Endodermal cell (in vitro differentiated cells): ENCODE data around the gene PODN. TPM values are rescaled to one million over a fixed set of nuclear protein-coding genes. Genes with fewer than 3 reads are reported as not detected.
A peak's percentile ranks its signal among the peaks of the same experiment; 100 is the strongest.

Source experiments
- DNase-seq: peaks from one replicate; pipeline ENCODE4 v3.0.0-alpha.2; 2017
- H3K27ac ChIP-seq: 2 replicates; pipeline ENCODE4 v1.5.1; 2013; ENCODE audit warnings: mild to moderate bottlenecking, low read depth, low read length, moderate library complexity
- H3K27me3 ChIP-seq: 2 replicates; pipeline ENCODE4 v1.6.1; 2013; ENCODE audit warnings: mild to moderate bottlenecking, low read length, moderate library complexity; ENCODE audit not compliant: insufficient read depth, control insufficient read depth, poor library complexity, severe bottlenecking
- H3K36me3 ChIP-seq: 2 replicates; pipeline ENCODE4 v1.7.0; 2013; ENCODE audit warnings: mild to moderate bottlenecking, low read length, moderate library complexity; ENCODE audit not compliant: control insufficient read depth, insufficient read depth
- H3K4me1 ChIP-seq: one replicate; pipeline ENCODE4 v1.7.0; 2013; ENCODE audit warnings: low read length; ENCODE audit not compliant: control insufficient read depth, insufficient read depth
- H3K4me3 ChIP-seq: 2 replicates; pipeline ENCODE4 v1.5.1; 2013; ENCODE audit warnings: mild to moderate bottlenecking, low read length, moderate library complexity
- H3K9ac ChIP-seq: 2 replicates; pipeline ENCODE4 v1.6.1; 2013; ENCODE audit warnings: mild to moderate bottlenecking, low read length, moderate library complexity; ENCODE audit not compliant: poor library complexity, severe bottlenecking; ENCODE audit errors: extremely low read depth
- H3K9me3 ChIP-seq: 2 replicates; pipeline ENCODE4 v1.6.1; 2013; ENCODE audit warnings: mild to moderate bottlenecking, low read length, moderate library complexity; ENCODE audit not compliant: control insufficient read depth
- H3K27ac Mint-ChIP-seq: 2 replicates; pipeline ENCODE4 v1.8.0; 2020; ENCODE audit warnings: mixed read lengths
- H3K27me3 Mint-ChIP-seq: 2 replicates; pipeline ENCODE4 v1.8.0; 2021; ENCODE audit warnings: mild to moderate bottlenecking, mixed read lengths; ENCODE audit not compliant: insufficient read depth
- H3K36me3 Mint-ChIP-seq: 2 replicates; pipeline ENCODE4 v1.8.0; 2020; ENCODE audit warnings: low read depth, mixed read lengths
- H3K4me1 Mint-ChIP-seq: 2 replicates; pipeline ENCODE4 v1.8.0; 2020; ENCODE audit warnings: mixed read lengths
- H3K4me3 Mint-ChIP-seq: 2 replicates; pipeline ENCODE4 v1.8.0; 2020; ENCODE audit warnings: mild to moderate bottlenecking, moderate library complexity, mixed read lengths
- H3K9me3 Mint-ChIP-seq: 2 replicates; pipeline ENCODE4 v1.8.0; 2020; ENCODE audit warnings: mild to moderate bottlenecking, mixed read lengths
- WGBS, 2 experiments: methylation state at CpG; one replicate each; pipeline versions ENCODE4 v1.1.5 to v1.1.7; 2013; ENCODE audit warnings: missing lambda C conversion rate in 2 of 2, mixed read lengths in 1 of 2; ENCODE audit not compliant: insufficient coverage in 1 of 2, insufficient read length in 1 of 2; 5-methylcytosine and 5-hydroxymethylcytosine counted together
- total RNA-seq, 2 donors: library from RNA; stranded (reverse); fragmentation: NEBNext Ultra II Directional in 1 of 2; extraction: Animal tissue kit (Norgen Biotek cat#: 25700) in 1 of 2; gene quantifications; 2 replicates in 1 of 2; 3 replicates in 1 of 2; pipeline ENCODE4 v1.2.1, GENCODE V29; 2021
- TF ChIP-seq, protein P1 (sequence below): fragments of 200-600 bp; sonication (generic); conservative IDR thresholded peaks from 2 replicates; pipeline ENCODE4 v1.5.0; 2021; ENCODE audit warnings: antibody characterized with exemption, mild to moderate bottlenecking

Gene PODN
- total RNA-seq, 2 donors from 2014 or later = 3.0 to 3.6 TPM

DNA sequence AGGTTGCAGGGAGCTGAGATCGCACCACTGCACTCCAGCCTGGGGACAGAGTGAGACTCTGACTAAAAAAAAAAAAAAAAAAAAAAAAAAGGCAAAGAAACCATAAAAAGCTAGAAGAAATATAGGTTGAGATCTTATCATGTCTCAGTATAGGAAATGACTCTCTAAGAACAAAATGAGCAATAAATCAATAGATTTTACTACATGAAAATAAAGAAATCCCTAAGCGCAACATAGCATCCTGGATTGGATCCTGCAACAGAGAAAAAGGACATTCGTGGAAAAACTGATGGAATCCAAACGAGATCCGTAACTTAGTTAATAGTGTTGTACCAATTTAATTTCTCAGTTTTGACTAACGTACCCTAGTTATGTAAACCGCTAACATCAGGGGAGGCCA lies 45.1 kb downstream of the PODN start:
- Histone ChIP-seq H3K27me3 (peaks cover 82% of the 10 kb centered on the region), H3K4me1 (peaks cover 18% of the 10 kb centered on the region), H3K9ac (no peak overlapping the region), H3K4me3 (no peak overlapping the region), H3K36me3 (no peaks in the 10 kb centered on the region), H3K27ac (no peak overlapping the region), H3K9me3 (peaks cover 5% of the 10 kb centered on the region)
- 94 to 98% methylated on average over 6 to 7 of the region's 7 CpGs for WGBS, 2 experiments
- Mint-ChIP-seq H3K27ac (peak overlapping the region; percentile 56), H3K9me3 (peaks cover 3% of the 10 kb centered on the region), H3K36me3 (no peaks in the 10 kb centered on the region), H3K4me1 (peaks cover 68% of the 10 kb centered on the region), H3K27me3 (peaks cover 69% of the 10 kb centered on the region), H3K4me3 (peak overlapping the region; percentile 5)
- TF ChIP-seq, protein P1, sequence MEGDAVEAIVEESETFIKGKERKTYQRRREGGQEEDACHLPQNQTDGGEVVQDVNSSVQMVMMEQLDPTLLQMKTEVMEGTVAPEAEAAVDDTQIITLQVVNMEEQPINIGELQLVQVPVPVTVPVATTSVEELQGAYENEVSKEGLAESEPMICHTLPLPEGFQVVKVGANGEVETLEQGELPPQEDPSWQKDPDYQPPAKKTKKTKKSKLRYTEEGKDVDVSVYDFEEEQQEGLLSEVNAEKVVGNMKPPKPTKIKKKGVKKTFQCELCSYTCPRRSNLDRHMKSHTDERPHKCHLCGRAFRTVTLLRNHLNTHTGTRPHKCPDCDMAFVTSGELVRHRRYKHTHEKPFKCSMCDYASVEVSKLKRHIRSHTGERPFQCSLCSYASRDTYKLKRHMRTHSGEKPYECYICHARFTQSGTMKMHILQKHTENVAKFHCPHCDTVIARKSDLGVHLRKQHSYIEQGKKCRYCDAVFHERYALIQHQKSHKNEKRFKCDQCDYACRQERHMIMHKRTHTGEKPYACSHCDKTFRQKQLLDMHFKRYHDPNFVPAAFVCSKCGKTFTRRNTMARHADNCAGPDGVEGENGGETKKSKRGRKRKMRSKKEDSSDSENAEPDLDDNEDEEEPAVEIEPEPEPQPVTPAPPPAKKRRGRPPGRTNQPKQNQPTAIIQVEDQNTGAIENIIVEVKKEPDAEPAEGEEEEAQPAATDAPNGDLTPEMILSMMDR = no peak
- no peak for DNase-seq

DNA sequence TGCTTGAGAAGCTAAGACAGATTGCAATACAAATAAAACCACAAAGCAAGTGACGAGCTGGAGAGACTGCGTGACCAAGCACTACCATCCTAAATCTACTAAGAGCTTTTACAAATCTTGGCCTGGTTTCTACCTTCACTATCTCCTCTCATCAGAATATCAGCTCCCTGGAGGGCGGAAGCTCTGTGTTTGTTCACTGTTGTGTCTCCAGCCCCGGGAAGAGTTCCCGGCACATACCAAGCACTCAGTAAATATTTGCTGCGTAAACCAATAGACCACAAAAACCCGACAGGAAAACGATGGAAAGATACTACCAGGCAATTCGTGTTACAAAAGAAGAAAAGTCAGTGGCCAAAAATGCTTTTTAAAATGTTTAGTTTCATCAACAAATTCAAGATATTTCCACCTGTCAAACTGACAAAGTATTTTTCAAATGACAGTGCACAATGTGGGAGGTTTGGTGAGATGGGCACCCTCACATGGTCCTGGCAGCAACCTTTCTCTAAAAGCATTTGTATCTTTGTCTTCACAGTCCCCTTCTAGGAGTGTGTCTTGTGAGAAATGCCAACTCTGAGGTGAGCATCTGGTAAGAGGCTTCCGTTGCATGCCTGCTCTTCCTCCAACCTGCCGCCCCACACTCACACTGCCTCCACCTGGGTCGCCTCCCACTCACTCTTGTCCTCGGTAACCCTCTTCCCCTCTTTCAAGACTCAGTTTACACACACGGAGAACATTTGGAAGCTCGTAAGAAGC lies 45.7 kb downstream of the PODN start:
- TF ChIP-seq, protein P1 = no peak
- no peak overlapping the region for H3K9ac ChIP-seq
- Mint-ChIP-seq H3K27ac (peak overlapping the region; percentile 56), H3K4me1 (peaks cover 68% of the 10 kb centered on the region), H3K4me3 (peak overlapping the region; percentile 5), H3K27me3 (peaks cover 75% of the 10 kb centered on the region), H3K36me3 (no peaks in the 10 kb centered on the region), H3K9me3 (peaks cover 3% of the 10 kb centered on the region)
- H3K4me3 ChIP-seq = no peak overlapping the region
- 61 to 77% methylated on average over 12 to 15 of the region's 15 CpGs for WGBS, 2 experiments
- H3K9me3 ChIP-seq = peaks cover 11% of the 10 kb centered on the region
- no peak overlapping the region for H3K27ac ChIP-seq
- H3K4me1 ChIP-seq = peaks cover 18% of the 10 kb centered on the region
- H3K27me3 ChIP-seq = peaks cover 82% of the 10 kb centered on the region
- DNase-seq = peak; percentile 68
- no peaks in the 10 kb centered on the region for H3K36me3 ChIP-seq

DNA sequence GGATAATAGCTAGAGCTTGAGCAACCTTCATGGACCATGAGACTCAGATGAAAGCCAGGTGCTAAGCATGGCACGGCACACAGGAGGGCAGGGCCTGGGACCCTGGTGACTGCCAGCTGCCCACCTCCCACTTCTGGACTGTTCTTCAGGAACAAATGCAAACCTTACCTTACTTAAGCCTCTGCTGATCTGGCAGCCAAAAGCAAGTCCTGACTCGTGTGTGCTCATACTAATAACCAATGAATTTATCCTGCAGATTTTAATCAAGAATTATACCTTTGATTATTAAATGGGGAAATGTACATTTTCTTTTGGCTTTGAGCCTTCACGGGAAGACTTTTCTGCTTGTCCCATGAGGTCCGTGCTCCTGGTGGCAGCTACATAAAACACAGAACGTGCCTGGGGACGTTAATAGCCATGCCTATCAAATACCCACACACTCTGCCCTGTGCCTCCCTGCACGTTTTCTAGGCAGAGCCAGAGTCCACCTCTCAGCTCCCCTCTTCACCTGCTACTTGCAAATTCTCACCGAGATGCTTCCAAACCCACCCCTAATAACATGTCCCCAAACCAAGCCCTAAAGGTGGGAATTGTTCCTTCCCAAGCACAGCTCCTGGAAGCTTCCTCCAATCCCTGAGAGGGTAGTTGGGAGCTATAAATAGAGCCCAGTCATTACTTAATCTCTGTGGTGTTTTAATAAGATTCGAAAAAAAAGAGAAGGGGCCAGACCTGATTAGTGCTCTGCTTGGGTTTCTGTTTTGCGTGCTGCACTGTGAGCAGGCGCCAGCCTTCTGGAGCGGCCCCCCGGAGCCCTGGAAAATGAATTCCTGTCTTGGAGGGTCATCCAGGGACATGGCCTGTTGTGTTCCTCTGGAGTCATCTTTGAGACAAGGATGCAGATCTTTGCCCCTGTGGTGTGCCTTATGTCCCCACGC lies 46.9 kb downstream of the PODN start:
- Mint-ChIP-seq H3K27me3 (peaks cover 78% of the 10 kb centered on the region), H3K36me3 (no peaks in the 10 kb centered on the region), H3K9me3 (peaks cover 3% of the 10 kb centered on the region), H3K27ac (peak overlapping the region; percentile 75), H3K4me1 (peaks cover 65% of the 10 kb centered on the region), H3K4me3 (no peak overlapping the region)
- peak; percentile 46 for DNase-seq
- peaks cover 11% of the 10 kb centered on the region for H3K9me3 ChIP-seq
- TF ChIP-seq, protein P1 = no peak
- H3K9ac ChIP-seq = no peak overlapping the region
- no peak overlapping the region for H3K4me3 ChIP-seq
- WGBS, 2 experiments = 86 to 88% methylated on average over 11 to 14 of the region's 14 CpGs
- H3K36me3 ChIP-seq = no peaks in the 10 kb centered on the region
- H3K4me1 ChIP-seq = peaks cover 18% of the 10 kb centered on the region
- no peak overlapping the region for H3K27ac ChIP-seq
- peaks cover 82% of the 10 kb centered on the region for H3K27me3 ChIP-seq
